H1 (cell line): ENCODE measurements around the gene TARS3. TPM values are rescaled to one million over a fixed set of nuclear protein-coding genes. Genes with fewer than 3 reads are reported as not detected.
A peak's percentile ranks its signal among the peaks of the same experiment; 100 is the strongest.

ENCODE experiments used
- CTCF ChIA-PET: fragments of 300-600 bp; sonication (Branson Sonifier 250); formaldehyde crosslinking; loops from one replicate; lab custom pipeline; 2021; ENCODE audit not compliant: partially characterized antibody; lab: Charles Lee
- POLR2A ChIA-PET: fragments of 300-600 bp; sonication (Branson Sonifier 250); formaldehyde crosslinking; loops from one replicate; lab custom pipeline; 2021; ENCODE audit warnings: inconsistent platforms; ENCODE audit not compliant: partially characterized antibody; lab: Charles Lee
- DNase-seq, 2 experiments: peaks; one replicate each; pipeline versions ENCODE4 v3.0.0 to v3.0.0-alpha.2; 2010 to 2022; ENCODE audit warnings: low spot score in 2 of 2, low read depth in 1 of 2, mixed read lengths in 1 of 2
- FAIRE-seq: peaks from 2 replicates; lab custom pipeline; 2011; peaks lifted over from hg19 to GRCh38; lab: Jason Lieb, UNC
- H2AFZ ChIP-seq: 2 replicates; pipeline ENCODE4 v1.8.1; 2012; ENCODE audit warnings: low read length, inconsistent platforms
- H2AK5ac ChIP-seq: 2 replicates; pipeline ENCODE4 v1.6.1; 2013; ENCODE audit warnings: low read depth, low read length
- H2BK120ac ChIP-seq: replicated peaks from 2 replicates; pipeline ENCODE3; 2013; ENCODE audit warnings: low read depth, low read length, inconsistent platforms
- H2BK12ac ChIP-seq: 2 replicates; pipeline ENCODE4 v1.6.1; 2013; ENCODE audit warnings: low read depth, low read length
- H2BK15ac ChIP-seq: 2 replicates; pipeline ENCODE4 v1.6.1; 2013; ENCODE audit warnings: low read length
- H2BK20ac ChIP-seq: 2 replicates; pipeline ENCODE4 v1.6.1; 2013; ENCODE audit warnings: low read length
- H2BK5ac ChIP-seq: 2 replicates; pipeline ENCODE4 v1.6.1; 2013; ENCODE audit warnings: low read depth, low read length
- H3K14ac ChIP-seq: 2 replicates; pipeline ENCODE4 v1.6.1; 2013; ENCODE audit warnings: inconsistent platforms; ENCODE audit not compliant: insufficient read length
- H3K18ac ChIP-seq: 2 replicates; pipeline ENCODE4 v1.6.1; 2013; ENCODE audit warnings: low read length; ENCODE audit errors: extremely low read depth
- H3K23ac ChIP-seq: 2 replicates; pipeline ENCODE4 v1.6.1; 2013; ENCODE audit warnings: inconsistent platforms; ENCODE audit not compliant: insufficient read length
- H3K23me2 ChIP-seq: 2 replicates; pipeline ENCODE4 v1.6.1; 2013; ENCODE audit warnings: low read depth, low read length
- H3K27ac ChIP-seq: 2 replicates; pipeline ENCODE4 v1.6.1; 2011; ENCODE audit warnings: low read depth, low read length, inconsistent platforms
- H3K27me3 ChIP-seq, 4 experiments: replicated peaks in 1 of 4; 1 replicate in 1 of 4; 2 replicates in 3 of 4; pipeline versions ENCODE4 v1.6.1 to v1.8.1; 2011 to 2013; ENCODE audit warnings: low read length in 3 of 4, mild to moderate bottlenecking in 3 of 4, inconsistent platforms in 2 of 4, mixed read lengths in 2 of 4, moderate library complexity in 1 of 4; ENCODE audit not compliant: control insufficient read depth in 3 of 4, insufficient read depth in 3 of 4; ENCODE audit errors: extremely low read depth in 1 of 4
- H3K36me3 ChIP-seq, 4 experiments: 2 replicates each; pipeline versions ENCODE4 v1.6.1 to v1.8.1; 2011 to 2013; ENCODE audit warnings: mild to moderate bottlenecking in 4 of 4, low read length in 3 of 4, moderate library complexity in 2 of 4, control low read depth in 1 of 4, inconsistent platforms in 1 of 4; ENCODE audit not compliant: insufficient read depth in 4 of 4, control insufficient read depth in 2 of 4
- H3K4ac ChIP-seq: replicated peaks from 2 replicates; pipeline ENCODE3; 2013; ENCODE audit warnings: low read length, low read depth, mixed read lengths, inconsistent platforms; ENCODE audit not compliant: insufficient read length
- H3K4me1 ChIP-seq, 4 experiments: replicated peaks in 1 of 4; 1 replicate in 1 of 4; 2 replicates in 3 of 4; pipeline versions ENCODE4 v1.6.1 to v1.8.1; 2011 to 2013; ENCODE audit warnings: low read length in 3 of 4, inconsistent platforms in 2 of 4, mixed read lengths in 1 of 4; ENCODE audit not compliant: insufficient read depth in 4 of 4, control insufficient read depth in 3 of 4
- H3K4me2 ChIP-seq, 2 experiments: 2 replicates each; pipeline versions ENCODE4 v1.6.1 to v1.8.1; 2011 to 2013; ENCODE audit warnings: low read depth in 2 of 2, low read length in 2 of 2, control low read depth in 1 of 2, inconsistent platforms in 1 of 2, mild to moderate bottlenecking in 1 of 2; ENCODE audit not compliant: insufficient read depth in 1 of 2
- H3K4me3 ChIP-seq, 4 experiments: fragments of 200-600, 300-600 bp in 1 of 4; sonication (generic), shearing (Covaris generic), sonication (Bioruptor Twin) in 1 of 4; 2 replicates each; pipeline versions ENCODE4 v1.5.1 to v1.8.1; 2011 to 2016; ENCODE audit warnings: low read length in 4 of 4, low read depth in 3 of 4, control low read depth in 2 of 4, inconsistent platforms in 2 of 4, mild to moderate bottlenecking in 2 of 4, mixed read lengths in 1 of 4, moderate library complexity in 1 of 4; ENCODE audit not compliant: insufficient read depth in 2 of 4; ENCODE audit errors: extremely low read depth in 1 of 4
- H3K56ac ChIP-seq: replicated peaks from 2 replicates; pipeline ENCODE3; 2013; ENCODE audit warnings: low read depth, mild to moderate bottlenecking, mixed read lengths, low read length, inconsistent platforms; ENCODE audit not compliant: insufficient read length
- H3K79me1 ChIP-seq: 2 replicates; pipeline ENCODE4 v1.6.1; 2013; ENCODE audit warnings: low read depth, low read length, control low read depth
- H3K79me2 ChIP-seq, 2 experiments: 2 replicates each; pipeline versions ENCODE4 v1.6.1 to v1.8.1; 2012 to 2013; ENCODE audit warnings: low read length in 2 of 2, mild to moderate bottlenecking in 2 of 2, inconsistent platforms in 1 of 2; ENCODE audit not compliant: insufficient read depth in 2 of 2, control insufficient read depth in 1 of 2
- H3K9ac ChIP-seq, 4 experiments: replicated peaks in 1 of 4; 1 replicate in 1 of 4; 2 replicates in 3 of 4; pipeline versions ENCODE4 v1.6.1 to v1.8.1; 2011 to 2013; ENCODE audit warnings: low read depth in 3 of 4, low read length in 3 of 4, control low read depth in 2 of 4, mild to moderate bottlenecking in 2 of 4, moderate library complexity in 2 of 4, inconsistent platforms in 1 of 4; ENCODE audit errors: extremely low read depth in 1 of 4
- H3K9me3 ChIP-seq, 2 experiments: 2 replicates each; pipeline versions ENCODE4 v1.6.1 to v1.8.1; 2012 to 2013; ENCODE audit warnings: mild to moderate bottlenecking in 2 of 2, moderate library complexity in 2 of 2, control low read depth in 1 of 2, inconsistent platforms in 1 of 2, low read depth in 1 of 2, low read length in 1 of 2, mixed read lengths in 1 of 2; ENCODE audit not compliant: insufficient read depth in 2 of 2
- H4K20me1 ChIP-seq, 2 experiments: replicated peaks in 1 of 2; 2 replicates each; pipeline versions ENCODE3 to v1.8.1; 2011 to 2013; ENCODE audit warnings: inconsistent platforms in 2 of 2, low read length in 2 of 2, mild to moderate bottlenecking in 1 of 2; ENCODE audit not compliant: insufficient read depth in 2 of 2, control insufficient read depth in 1 of 2
- H4K5ac ChIP-seq: 2 replicates; pipeline ENCODE4 v1.6.1; 2013; ENCODE audit warnings: low read length, low read depth, mixed read lengths, inconsistent platforms; ENCODE audit not compliant: insufficient read length
- H4K8ac ChIP-seq: 2 replicates; pipeline ENCODE4 v1.8.0; 2013; ENCODE audit warnings: mild to moderate bottlenecking, moderate library complexity, low read length, inconsistent platforms; ENCODE audit not compliant: insufficient read depth; ENCODE audit errors: extremely low read depth
- H4K91ac ChIP-seq: replicated peaks from 2 replicates; pipeline ENCODE3; 2013; ENCODE audit warnings: low read length, mixed read lengths, inconsistent platforms; ENCODE audit not compliant: insufficient read length
- CEBPB ChIP-seq: IDR thresholded peaks from 2 replicates; pipeline ENCODE4 v1.6.1; 2012; ENCODE audit warnings: low read depth, low read length
- SIRT6 ChIP-seq: IDR thresholded peaks from one replicate; pipeline ENCODE4 v1.7.1; 2012; ENCODE audit warnings: low read length, inconsistent platforms
- SP4 ChIP-seq: IDR thresholded peaks from 2 replicates; pipeline ENCODE4 v1.6.1; 2012; ENCODE audit warnings: low read length, inconsistent platforms
- TEAD4 ChIP-seq: IDR thresholded peaks from 2 replicates; pipeline ENCODE4 v1.6.1; 2012; ENCODE audit warnings: low read depth, low read length, inconsistent platforms, mixed read lengths
- WGBS, 2 experiments: shearing (Covaris generic) in 1 of 2; methylation state at CpG; one replicate each; pipeline versions ENCODE4 v1.1.6 to v1.1.7; 2013 to 2015; ENCODE audit warnings: low lambda C conversion rate in 2 of 2, mixed read lengths in 2 of 2, inconsistent platforms in 1 of 2, low coverage in 1 of 2, missing lambda C conversion rate in 1 of 2; ENCODE audit not compliant: insufficient replicate concordance in 2 of 2, insufficient coverage in 1 of 2, insufficient read length in 1 of 2; ENCODE audit errors: extremely low coverage in 1 of 2, missing lambda C conversion rate in 1 of 2; 5-methylcytosine and 5-hydroxymethylcytosine counted together
- polyA plus RNA-seq, 7 experiments: library from polyadenylated mRNA; depleted of rRNA in 3 of 7; stranded (reverse) in 5 of 7; unstranded in 2 of 7; fragments of >200 nt in 5 of 7; fragments of 200-250 nt in 2 of 7; gene quantifications; 1 replicate in 5 of 7; 2 replicates in 1 of 7; 4 replicates in 1 of 7; pipeline versions ENCODE4 v1.2.1 to v1.2.3, GENCODE V29; 2011 to 2013; ENCODE audit warnings: missing spikeins in 2 of 7, mixed read lengths in 2 of 7
- total RNA-seq: library from RNA; stranded (reverse); fragmentation: NEBNext Ultra II Directional; extraction: Animal tissue kit (Norgen Biotek cat#: 25700); gene quantifications from 2 replicates; pipeline ENCODE4 v1.2.1, GENCODE V29; 2021
- TF ChIP-seq, protein P1 (sequence below): IDR thresholded peaks from 2 replicates; pipeline ENCODE4 v1.6.1; 2011; ENCODE audit warnings: low read depth, mild to moderate bottlenecking, low read length; ENCODE audit not compliant: insufficient read depth

The TARS3 gene
- total and polyA plus RNA-seq, 2 of the 8 experiments (the other 6 are each of a cell fraction or from before 2014, with no cell fraction given) = 2.1 to 13.9 TPM

DNA sequence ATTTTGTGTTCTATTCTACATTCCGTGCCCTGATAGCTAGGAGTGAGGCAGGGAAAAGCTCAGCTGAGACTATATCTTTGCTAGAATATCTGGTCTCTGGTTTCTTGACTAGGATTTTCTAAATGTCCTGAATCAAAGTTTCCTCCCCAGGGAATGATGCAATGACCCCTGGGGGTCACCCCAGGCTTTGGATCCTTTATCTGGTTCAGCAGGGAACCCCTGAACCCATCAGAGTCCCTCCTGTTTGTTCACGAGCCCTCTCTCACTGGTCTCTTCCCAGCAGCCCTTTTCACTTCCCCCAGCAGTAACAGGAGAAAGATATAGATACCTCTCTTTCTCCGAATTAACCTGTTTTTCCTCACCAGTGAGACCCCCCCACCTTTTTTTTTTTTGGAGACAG is 86.4 kb downstream of the TARS3 start:
- no peak overlapping the region for H2BK15ac ChIP-seq
- no peak overlapping the region for H3K56ac ChIP-seq
- H3K23ac ChIP-seq = no peak overlapping the region
- no peak overlapping the region for H2AFZ ChIP-seq
- no peak overlapping the region for H3K4me2 ChIP-seq
- no peaks in the 10 kb centered on the region for H3K79me2 ChIP-seq
- FAIRE-seq (no peak), DNase-seq (no peak)
- H3K9ac ChIP-seq = no peak overlapping the region
- TF ChIP-seq SIRT6 (no peak), CEBPB (0 out of 2 replicates have a peak, but pooled peaks have one; percentile 32), SP4 (no peak), TEAD4 (no peak)
- TF ChIP-seq, protein P1, sequence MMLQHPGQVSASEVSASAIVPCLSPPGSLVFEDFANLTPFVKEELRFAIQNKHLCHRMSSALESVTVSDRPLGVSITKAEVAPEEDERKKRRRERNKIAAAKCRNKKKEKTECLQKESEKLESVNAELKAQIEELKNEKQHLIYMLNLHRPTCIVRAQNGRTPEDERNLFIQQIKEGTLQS = no peak
- TF ChIP-seq, all 59 proteins: peak for 1
- Histone ChIP-seq H3K36me3 (peaks cover 0 to 3% (median 1%) of the 10 kb centered on the region in 4 experiments; a peak in 4 of 8 replicates), H3K4me1 (no peaks in the 10 kb centered on the region), H4K5ac (no peak overlapping the region), H3K14ac (no peak overlapping the region), H3K23me2 (no peaks in the 10 kb centered on the region), H3K27ac (no peak overlapping the region), H3K79me1 (no peaks in the 10 kb centered on the region), H2BK5ac (no peak overlapping the region), H3K4ac (no peak overlapping the region), H3K9me3 (no peaks in the 10 kb centered on the region), H3K27me3 (no peaks in the 10 kb centered on the region), H2BK120ac (no peak overlapping the region), H4K91ac (no peak overlapping the region), H3K18ac (no peak overlapping the region), H4K8ac (no peak overlapping the region), H3K4me3 (no peak overlapping the region), H2AK5ac (no peak overlapping the region), H4K20me1 (peaks cover 0 to 4% of the 10 kb centered on the region in 2 experiments), H2BK20ac (no peak overlapping the region), H2BK12ac (no peak overlapping the region)
- 67% methylated on average over 3 of the region's 3 CpGs; no CpG with 5 or more reads in 1 of the 2 experiments for WGBS, 2 experiments
- ChIA-PET CTCF (interaction anchor here (1.0 to 8.8 kb wide), 5 partner anchors 15 to 368 kb away, joined by 3 to 70 read pairs (median 6); no protein-coding TSS in a partner anchor), POLR2A (no interaction called here)
